Activated T-helper 1 cell treated with anti-CD3 and anti-CD28 coated beads, Interleukin-12 subunit alpha, Interleukin-12 subunit beta, Interleukin-2, Interleukin-4 antibody, amounts not matched to agents 30 ng/mL and 10 ng/mL and 1 ng/mL, durations not matched to agents 14 hours and 24 hours and 36 hours (primary cell): ENCODE measurements around the gene PDZRN4. TPM values are rescaled to one million over a fixed set of nuclear protein-coding genes. Genes with fewer than 3 reads are reported as not detected.
"Not testable (repeated sequence)": the region's sequence is repeated elsewhere in the genome, so short reads cannot be mapped to it uniquely, and the experiment has no call there.

Experiments used
- DNase-seq: peaks from one replicate; pipeline ENCODE4 v3.0.0; 2021; ENCODE audit warnings: low spot score
- H3K27ac Mint-ChIP-seq: one replicate; pipeline ENCODE4 v1.8.0; 2021; ENCODE audit warnings: mild to moderate bottlenecking, mixed read lengths
- H3K27me3 Mint-ChIP-seq: one replicate; pipeline ENCODE4 v1.8.0; 2022; ENCODE audit warnings: mild to moderate bottlenecking, moderate library complexity, mixed read lengths; ENCODE audit not compliant: insufficient read depth
- H3K36me3 Mint-ChIP-seq: one replicate; pipeline ENCODE4 v1.8.0; 2021; ENCODE audit warnings: low read depth, mixed read lengths
- H3K4me1 Mint-ChIP-seq: one replicate; pipeline ENCODE4 v1.8.0; 2021; ENCODE audit warnings: low read depth, mixed read lengths
- H3K4me3 Mint-ChIP-seq: one replicate; pipeline ENCODE4 v1.8.0; 2021; ENCODE audit warnings: mild to moderate bottlenecking, moderate library complexity, mixed read lengths
- H3K9me3 Mint-ChIP-seq: one replicate; pipeline ENCODE4 v1.8.0; 2021; ENCODE audit warnings: mixed read lengths
- intact Hi-C: fragments of 100-400 bp; cut with micrococcal nuclease; formaldehyde crosslinking; loops from one replicate; pipeline ENCODE4 v1.15.1; 2024
- total RNA-seq: library from RNA; stranded (reverse); gene quantifications from 2 replicates; pipeline ENCODE4 v1.2.3, GENCODE V29; 2022

The PDZRN4 gene
- total RNA-seq, 1 donor from 2014 or later, result not detected

GRCh38 chr12:41190338-41190737 is 2.2 kb downstream of the PDZRN4 start:
- H3K27ac Mint-ChIP-seq, result no peak overlapping the region
- intact Hi-C loops, result no loop called here
- peaks cover 7% of the 10 kb centered on the region for H3K4me1 Mint-ChIP-seq
- peaks cover 43% of the 10 kb centered on the region for H3K27me3 Mint-ChIP-seq
- H3K9me3 Mint-ChIP-seq, result no peaks in the 10 kb centered on the region
- H3K36me3 Mint-ChIP-seq, result peaks cover 1% of the 10 kb centered on the region
- no peak for DNase-seq
- no peak overlapping the region for H3K4me3 Mint-ChIP-seq

- intact Hi-C loops, H3K27ac Mint-ChIP-seq, H3K9me3 Mint-ChIP-seq: not testable (repeated sequence)
These were observed 3.4 kb downstream of the PDZRN4 start for GRCh38 chr12:41191549-41191948.

GRCh38 chr12:41193311-41193710 is 5.2 kb downstream of the PDZRN4 start:
- Mint-ChIP-seq H3K4me1 (peaks cover 7% of the 10 kb centered on the region), H3K27me3 (peaks cover 22% of the 10 kb centered on the region), H3K9me3 (no peaks in the 10 kb centered on the region), H3K36me3 (peaks cover 1% of the 10 kb centered on the region), H3K27ac (no peak overlapping the region), H3K4me3 (no peak overlapping the region)
- intact Hi-C loops, result no loop called here
- no peak for DNase-seq

More at GRCh38 chr12:41191549-41191948, 3.4 kb downstream of the PDZRN4 start:
- H3K27me3 Mint-ChIP-seq, result peaks cover 38% of the 10 kb centered on the region
- not testable (repeated sequence) for H3K4me3 Mint-ChIP-seq, H3K36me3 Mint-ChIP-seq, DNase-seq, H3K4me1 Mint-ChIP-seq

- Mint-ChIP-seq H3K9me3 (no peaks in the 10 kb centered on the region), H3K27me3 (peaks cover 6% of the 10 kb centered on the region), H3K4me1 (no peaks in the 10 kb centered on the region), H3K27ac (no peak overlapping the region), H3K4me3 (no peak overlapping the region), H3K36me3 (no peaks in the 10 kb centered on the region)
- intact Hi-C loops, result no loop called here
- DNase-seq, result no peak
These were observed 13.9 kb downstream of the PDZRN4 start for GRCh38 chr12:41202051-41202450.

GRCh38 chr12:41205070-41205709 is 17.1 kb downstream of the PDZRN4 start:
- Mint-ChIP-seq H3K27ac (no peak overlapping the region), H3K27me3 (no peaks in the 10 kb centered on the region), H3K4me1 (no peaks in the 10 kb centered on the region), H3K9me3 (no peaks in the 10 kb centered on the region), H3K4me3 (no peak overlapping the region), H3K36me3 (no peaks in the 10 kb centered on the region)
- DNase-seq, result no peak
- intact Hi-C loops, result no loop called here

- DNase-seq, result no peak
- H3K27me3 Mint-ChIP-seq, result no peaks in the 10 kb centered on the region
- intact Hi-C loops, result no loop called here
- no peaks in the 10 kb centered on the region for H3K4me1 Mint-ChIP-seq
- H3K9me3 Mint-ChIP-seq, result no peaks in the 10 kb centered on the region
- H3K36me3 Mint-ChIP-seq, result no peaks in the 10 kb centered on the region
- no peak overlapping the region for H3K27ac Mint-ChIP-seq
- no peak overlapping the region for H3K4me3 Mint-ChIP-seq
These were observed 18.2 kb downstream of the PDZRN4 start for GRCh38 chr12:41206298-41206697.

- Mint-ChIP-seq H3K36me3 (no peaks in the 10 kb centered on the region), H3K27ac (no peak overlapping the region), H3K27me3 (no peaks in the 10 kb centered on the region), H3K4me3 (no peak overlapping the region), H3K4me1 (no peaks in the 10 kb centered on the region), H3K9me3 (no peaks in the 10 kb centered on the region)
- DNase-seq, result no peak
- intact Hi-C loops, result no loop called here
These were observed 23.3 kb downstream of the PDZRN4 start for GRCh38 chr12:41211448-41211847.

GRCh38 chr12:41212625-41213024 is 24.5 kb downstream of the PDZRN4 start:
- DNase-seq, result no peak
- intact Hi-C loops, result no loop called here
- Mint-ChIP-seq H3K9me3 (no peaks in the 10 kb centered on the region), H3K36me3 (no peaks in the 10 kb centered on the region), H3K27ac (no peak overlapping the region), H3K4me3 (no peak overlapping the region), H3K27me3 (no peaks in the 10 kb centered on the region), H3K4me1 (no peaks in the 10 kb centered on the region)

- Mint-ChIP-seq H3K27ac (no peak overlapping the region), H3K4me1 (no peaks in the 10 kb centered on the region), H3K27me3 (no peaks in the 10 kb centered on the region), H3K4me3 (no peak overlapping the region), H3K36me3 (no peaks in the 10 kb centered on the region), H3K9me3 (no peaks in the 10 kb centered on the region)
- intact Hi-C loops, result no loop called here
- DNase-seq, result no peak
These were observed 25.0 kb downstream of the PDZRN4 start for GRCh38 chr12:41213107-41213506.

GRCh38 chr12:41213648-41214047 is 25.5 kb downstream of the PDZRN4 start:
- no peak overlapping the region for H3K4me3 Mint-ChIP-seq
- H3K27ac Mint-ChIP-seq, result no peak overlapping the region
- DNase-seq, result no peak
- no peaks in the 10 kb centered on the region for H3K9me3 Mint-ChIP-seq
- no peaks in the 10 kb centered on the region for H3K27me3 Mint-ChIP-seq
- no peaks in the 10 kb centered on the region for H3K36me3 Mint-ChIP-seq
- intact Hi-C loops, result no loop called here
- no peaks in the 10 kb centered on the region for H3K4me1 Mint-ChIP-seq

GRCh38 chr12:41217727-41218126 is 29.6 kb downstream of the PDZRN4 start:
- no peaks in the 10 kb centered on the region for H3K9me3 Mint-ChIP-seq
- H3K36me3 Mint-ChIP-seq, result no peaks in the 10 kb centered on the region
- H3K27me3 Mint-ChIP-seq, result no peaks in the 10 kb centered on the region
- no peak overlapping the region for H3K4me3 Mint-ChIP-seq
- intact Hi-C loops, result no loop called here
- no peak overlapping the region for H3K27ac Mint-ChIP-seq
- DNase-seq, result no peak
- H3K4me1 Mint-ChIP-seq, result no peaks in the 10 kb centered on the region

GRCh38 chr12:41220931-41221330 is 32.8 kb downstream of the PDZRN4 start:
- H3K4me3 Mint-ChIP-seq, result no peak overlapping the region
- no peaks in the 10 kb centered on the region for H3K27me3 Mint-ChIP-seq
- H3K36me3 Mint-ChIP-seq, result no peaks in the 10 kb centered on the region
- DNase-seq, result no peak
- no peak overlapping the region for H3K27ac Mint-ChIP-seq
- intact Hi-C loops, result no loop called here
- no peaks in the 10 kb centered on the region for H3K9me3 Mint-ChIP-seq
- no peaks in the 10 kb centered on the region for H3K4me1 Mint-ChIP-seq

GRCh38 chr12:41221491-41221890 is 33.4 kb downstream of the PDZRN4 start:
- H3K27me3 Mint-ChIP-seq, result no peaks in the 10 kb centered on the region
- no peak for DNase-seq
- intact Hi-C loops, result no loop called here
- H3K9me3 Mint-ChIP-seq, result no peaks in the 10 kb centered on the region
- no peaks in the 10 kb centered on the region for H3K4me1 Mint-ChIP-seq
- no peak overlapping the region for H3K4me3 Mint-ChIP-seq
- no peak overlapping the region for H3K27ac Mint-ChIP-seq
- no peaks in the 10 kb centered on the region for H3K36me3 Mint-ChIP-seq

- Mint-ChIP-seq H3K4me3 (no peak overlapping the region), H3K27me3 (peaks cover 2% of the 10 kb centered on the region), H3K27ac (no peak overlapping the region), H3K9me3 (no peaks in the 10 kb centered on the region), H3K36me3 (no peaks in the 10 kb centered on the region), H3K4me1 (no peaks in the 10 kb centered on the region)
- no peak for DNase-seq
- intact Hi-C loops, result no loop called here
These were observed 35.5 kb downstream of the PDZRN4 start for GRCh38 chr12:41223600-41223999.
